HG02943 (cell line): Measurements from ENCODE around the gene RAB40AL.

Experiments
- ATAC-seq: cut with Tn5 transposase; IDR thresholded peaks from one replicate; pipeline ENCODE4 v1.9.1; 2021; ENCODE audit warnings: mild to moderate bottlenecking, low read depth, moderate library complexity; ENCODE audit not compliant: unreplicated experiment

Gene RAB40AL

GRCh38 chrX:102978594-102978993, 41.5 kb downstream of the RAB40AL start:
- no peak for ATAC-seq

- no peak for ATAC-seq
These were observed 42.5 kb downstream of the RAB40AL start for GRCh38 chrX:102979536-102979935.

- no peak for ATAC-seq
These were observed 46.1 kb downstream of the RAB40AL start for GRCh38 chrX:102983205-102983604.

- ATAC-seq = no peak
These were observed 48.1 kb downstream of the RAB40AL start for GRCh38 chrX:102985192-102985591.
